ENCODE data around the gene DACT2.
"Not testable (repeated sequence)": the region's sequence is repeated elsewhere in the genome, so short reads cannot be mapped to it uniquely, and the experiment has no call there.

DACT2 gene

GRCh38 chr6:168283686-168284025 is 35.9 kb downstream of the DACT2 start:
- TF ChIP-seq L3MBTL2 (conservative IDR thresholded peaks at IDR 0.05) (no peak), ELF4 (IDR thresholded peaks at IDR 0.05) (no peak), BHLHE40 (IDR thresholded peaks at IDR 0.05; ENCODE audit: borderline replicate concordance) (no peak)
- CTCF ChIA-PET: no interaction called here
- DNase-seq (ENCODE audit: extremely low spot score): no peak
- POLR2A ChIA-PET: no interaction called here

- POLR2A ChIA-PET: no interaction called here
- TF ChIP-seq FOXK2 (IDR thresholded peaks at IDR 0.05): no peak
- no peak for TF ChIP-seq CTBP1 (IDR thresholded peaks at IDR 0.05; ENCODE audit: borderline replicate concordance)
- TF ChIP-seq L3MBTL2 (conservative IDR thresholded peaks at IDR 0.05): no peak
- no peak for TF ChIP-seq ZNF384 (IDR thresholded peaks at IDR 0.05)
- no peak for TF ChIP-seq NFRKB (IDR thresholded peaks at IDR 0.05)
- no peak for TF ChIP-seq HDGF (IDR thresholded peaks at IDR 0.05; ENCODE audit: borderline replicate concordance)
- no peak for TF ChIP-seq SP1 (IDR thresholded peaks at IDR 0.05)
- TF ChIP-seq BHLHE40 (IDR thresholded peaks at IDR 0.05; ENCODE audit: borderline replicate concordance): no peak
- no peak for TF ChIP-seq SUZ12 (IDR thresholded peaks at IDR 0.05)
- TF ChIP-seq TARDBP (IDR thresholded peaks at IDR 0.05): no peak
- CTCF ChIA-PET: no interaction called here
- DNase-seq (ENCODE audit: extremely low spot score): no peak
These were observed 36.4 kb downstream of the DACT2 start for GRCh38 chr6:168282985-168283685.

- ChIA-PET CTCF (no interaction called here), POLR2A (no interaction called here)
- DNase-seq (ENCODE audit: extremely low spot score): no peak
- TF ChIP-seq ARNT (IDR thresholded peaks at IDR 0.05): no peak
- TF ChIP-seq BHLHE40 (IDR thresholded peaks at IDR 0.05; ENCODE audit: borderline replicate concordance): no peak
- no peak for TF ChIP-seq SUZ12 (IDR thresholded peaks at IDR 0.05)
- TF ChIP-seq FOXK2 (IDR thresholded peaks at IDR 0.05): no peak
- TF ChIP-seq SP1 (IDR thresholded peaks at IDR 0.05): no peak
- TF ChIP-seq NFRKB (IDR thresholded peaks at IDR 0.05): no peak
- TF ChIP-seq ELF4 (IDR thresholded peaks at IDR 0.05): no peak
- TF ChIP-seq FOXA1 (IDR thresholded peaks at IDR 0.05): no peak
- no peak for TF ChIP-seq L3MBTL2 (conservative IDR thresholded peaks at IDR 0.05)
- no peak for TF ChIP-seq FOXM1 (IDR thresholded peaks at IDR 0.05; ENCODE audit: borderline replicate concordance)
- TF ChIP-seq LEF1 (IDR thresholded peaks at IDR 0.05; ENCODE audit: borderline replicate concordance): no peak
- no peak for TF ChIP-seq ZNF384 (IDR thresholded peaks at IDR 0.05)
- TF ChIP-seq HDGF (IDR thresholded peaks at IDR 0.05; ENCODE audit: borderline replicate concordance): no peak
- TF ChIP-seq PKNOX1 (IDR thresholded peaks at IDR 0.05): no peak
These were observed 37.8 kb downstream of the DACT2 start for GRCh38 chr6:168281826-168282225.

- DNase-seq (ENCODE audit: extremely low spot score); CTCF ChIA-PET; POLR2A ChIA-PET: not testable (repeated sequence)
These were observed 38.3 kb downstream of the DACT2 start for GRCh38 chr6:168281314-168281713.

GRCh38 chr6:168280899-168281245 is 38.7 kb downstream of the DACT2 start:
- CTCF ChIA-PET: no interaction called here
- TF ChIP-seq SUZ12 (IDR thresholded peaks at IDR 0.05): no peak
- no peak for TF ChIP-seq TARDBP (IDR thresholded peaks at IDR 0.05)
- no peak for TF ChIP-seq BHLHE40 (IDR thresholded peaks at IDR 0.05; ENCODE audit: borderline replicate concordance)
- TF ChIP-seq FOXA1 (IDR thresholded peaks at IDR 0.05): no peak
- no peak for TF ChIP-seq FOXM1 (IDR thresholded peaks at IDR 0.05; ENCODE audit: borderline replicate concordance)
- no peak for TF ChIP-seq L3MBTL2 (conservative IDR thresholded peaks at IDR 0.05)
- no peak for TF ChIP-seq FOXK2 (IDR thresholded peaks at IDR 0.05)
- TF ChIP-seq HDGF (IDR thresholded peaks at IDR 0.05; ENCODE audit: borderline replicate concordance): no peak
- POLR2A ChIA-PET: no interaction called here
- no peak for DNase-seq (ENCODE audit: extremely low spot score)

GRCh38 chr6:168280020-168280898 is 39.3 kb downstream of the DACT2 start:
- TF ChIP-seq ZNF384 (IDR thresholded peaks at IDR 0.05) (no peak), CTBP1 (IDR thresholded peaks at IDR 0.05; ENCODE audit: borderline replicate concordance) (no peak), FOXA1 (IDR thresholded peaks at IDR 0.05) (no peak), TARDBP (IDR thresholded peaks at IDR 0.05) (no peak), HDGF (IDR thresholded peaks at IDR 0.05; ENCODE audit: borderline replicate concordance) (no peak), ARNT (IDR thresholded peaks at IDR 0.05) (no peak), NFRKB (IDR thresholded peaks at IDR 0.05) (no peak), LEF1 (IDR thresholded peaks at IDR 0.05; ENCODE audit: borderline replicate concordance) (no peak), FOXK2 (IDR thresholded peaks at IDR 0.05) (no peak), FOXM1 (IDR thresholded peaks at IDR 0.05; ENCODE audit: borderline replicate concordance) (no peak)
- CTCF ChIA-PET: no interaction called here
- POLR2A ChIA-PET: no interaction called here
- DNase-seq (ENCODE audit: extremely low spot score): no peak

- CTCF ChIA-PET: no interaction called here
- POLR2A ChIA-PET: no interaction called here
- DNase-seq (ENCODE audit: extremely low spot score): no peak
- no peak for TF ChIP-seq L3MBTL2 (conservative IDR thresholded peaks at IDR 0.05)
- no peak for TF ChIP-seq HDGF (IDR thresholded peaks at IDR 0.05; ENCODE audit: borderline replicate concordance)
- TF ChIP-seq ARNT (IDR thresholded peaks at IDR 0.05): no peak
- no peak for TF ChIP-seq ELF4 (IDR thresholded peaks at IDR 0.05)
- no peak for TF ChIP-seq NFRKB (IDR thresholded peaks at IDR 0.05)
- TF ChIP-seq ZNF384 (IDR thresholded peaks at IDR 0.05): no peak
- TF ChIP-seq TARDBP (IDR thresholded peaks at IDR 0.05): no peak
These were observed 40.1 kb downstream of the DACT2 start for GRCh38 chr6:168279403-168279935.
